ENCODE results near the gene PTPRQ. TPM values are rescaled to one million over a fixed set of nuclear protein-coding genes. Genes with fewer than 3 reads are reported as not detected.

The PTPRQ gene
- total and polyA plus RNA-seq, 2 of the 8 experiments (the other 6 are each of a cell fraction or from before 2014, with no cell fraction given), result not detected

GRCh38 chr12:80690513-80690912, 246.5 kb downstream of the PTPRQ start (continued):
- TF ChIP-seq CBX8 (IDR thresholded peaks at IDR 0.05; ENCODE audit: borderline replicate concordance, low read depth, low read length) (no peak), NRF1 (IDR thresholded peaks at IDR 0.05; ENCODE audit: low read depth, low read length) (no peak), YY1 (IDR thresholded peaks at IDR 0.05; ENCODE audit: low read depth, low read length) (no peak)

All from H1 (cell line).